Stimulated activated CD4-positive, alpha-beta T cell treated with anti-CD3 and anti-CD28 coated beads, TNF-alpha, amount 100 ng/mL, for 1 hour (primary cell): ENCODE results near the gene RAP1GAP2.

ENCODE experiments used
- DNase-seq, 3 donors: peaks; one replicate each; pipeline ENCODE4 v3.0.0-alpha.2; 2020; ENCODE audit warnings: low read depth in 3 of 3, low spot score in 1 of 3

RAP1GAP2 gene

DNA sequence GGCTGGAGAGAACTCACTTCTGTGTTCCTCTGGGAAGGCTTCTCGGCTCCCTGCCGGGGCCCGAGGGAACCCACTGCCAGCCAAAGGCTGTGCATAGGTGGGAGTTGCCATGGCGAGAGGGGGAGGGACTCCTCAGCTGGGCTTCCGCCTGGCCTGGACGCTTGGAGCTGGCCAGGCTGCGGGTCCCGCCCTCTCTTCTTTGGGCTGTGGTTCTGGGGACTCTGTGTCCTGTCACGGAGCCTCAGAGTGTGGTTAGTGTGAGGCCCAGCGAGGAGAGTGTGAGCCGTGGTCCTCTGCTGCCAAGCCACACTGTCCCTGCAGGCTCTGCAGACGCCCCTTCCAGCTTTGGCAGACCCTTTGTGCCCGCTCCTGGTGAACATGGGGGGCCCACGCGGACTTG is 144.1 kb downstream of the RAP1GAP2 start:
- no peak for DNase-seq

DNA sequence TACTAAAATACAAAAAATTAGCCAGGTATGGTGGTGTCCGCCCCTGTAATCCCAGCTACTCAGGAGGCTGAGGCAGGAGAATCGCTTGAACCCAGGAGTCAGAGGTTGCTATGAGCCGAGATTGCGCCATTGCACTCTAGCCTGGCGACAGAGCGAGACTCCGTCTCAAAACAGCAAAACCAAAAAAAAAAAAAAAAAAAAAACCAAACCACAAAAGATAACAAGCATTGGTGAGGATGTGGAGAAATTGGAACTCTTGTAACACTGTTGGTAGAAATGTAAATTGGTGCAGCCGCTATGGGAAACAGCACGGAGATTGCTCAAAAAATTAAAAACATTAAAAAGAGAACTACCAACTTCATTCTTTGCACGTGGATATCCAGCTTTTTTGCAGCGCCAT is 147.7 kb downstream of the RAP1GAP2 start:
- DNase-seq: no peak

DNA sequence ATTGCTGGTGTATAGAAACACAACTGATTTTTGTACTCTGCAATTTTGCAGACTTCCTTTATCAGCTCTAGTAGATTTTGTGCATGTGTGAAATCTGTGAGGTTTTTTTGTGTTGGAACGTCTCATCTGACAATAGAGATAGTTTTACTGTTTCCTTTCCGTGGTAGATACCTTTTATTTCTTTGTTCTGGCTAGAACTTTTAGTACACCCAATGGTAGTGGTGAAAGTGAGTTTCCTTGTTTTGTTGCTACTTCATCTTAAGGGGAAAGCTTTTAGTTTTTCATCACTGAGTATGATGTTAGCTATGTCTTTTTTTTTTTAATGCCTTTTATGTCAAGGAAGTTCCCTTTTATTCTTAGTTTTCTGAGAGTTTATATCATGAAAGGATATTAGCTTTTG is 149.1 kb downstream of the RAP1GAP2 start:
- DNase-seq: no peak

DNA sequence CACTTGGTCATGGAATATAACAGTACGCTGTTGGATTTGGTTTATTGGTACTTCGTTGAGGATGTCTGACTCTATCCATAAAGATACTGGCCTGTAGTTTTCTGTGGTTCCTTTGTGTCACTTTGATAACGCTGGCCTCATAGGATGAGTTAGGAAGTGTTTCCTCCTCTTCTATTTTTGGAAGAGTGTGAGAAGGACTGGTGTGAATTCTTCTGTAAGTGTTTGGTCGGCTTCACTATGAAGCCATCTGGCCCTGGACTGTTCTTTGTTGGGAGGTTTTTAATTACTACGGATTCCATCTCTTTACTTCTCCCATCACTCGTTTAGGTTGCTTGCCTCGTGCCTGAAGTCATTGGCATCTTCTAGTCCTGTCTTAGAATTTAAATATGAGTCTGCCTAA is 149.9 kb downstream of the RAP1GAP2 start:
- no peak for DNase-seq

DNA sequence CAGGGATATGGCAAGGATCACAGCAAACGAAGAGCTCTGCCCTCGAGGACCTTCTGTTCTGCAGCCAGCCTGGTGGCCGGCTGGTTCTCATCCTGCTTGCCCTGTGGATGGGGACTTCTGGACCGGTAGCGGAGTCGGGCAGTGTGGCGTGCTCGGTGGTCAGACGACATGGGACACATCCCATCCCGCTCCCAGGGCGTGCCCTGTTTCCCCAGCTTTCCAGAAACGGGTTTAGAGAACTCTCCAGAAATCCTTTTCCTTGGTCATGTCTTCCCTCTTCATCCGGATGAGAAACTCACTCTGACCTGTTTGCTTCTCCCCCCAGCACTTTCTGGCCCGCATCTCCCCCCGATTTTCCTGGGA is 151.3 kb downstream of the RAP1GAP2 start:
- DNase-seq: no peak

DNA sequence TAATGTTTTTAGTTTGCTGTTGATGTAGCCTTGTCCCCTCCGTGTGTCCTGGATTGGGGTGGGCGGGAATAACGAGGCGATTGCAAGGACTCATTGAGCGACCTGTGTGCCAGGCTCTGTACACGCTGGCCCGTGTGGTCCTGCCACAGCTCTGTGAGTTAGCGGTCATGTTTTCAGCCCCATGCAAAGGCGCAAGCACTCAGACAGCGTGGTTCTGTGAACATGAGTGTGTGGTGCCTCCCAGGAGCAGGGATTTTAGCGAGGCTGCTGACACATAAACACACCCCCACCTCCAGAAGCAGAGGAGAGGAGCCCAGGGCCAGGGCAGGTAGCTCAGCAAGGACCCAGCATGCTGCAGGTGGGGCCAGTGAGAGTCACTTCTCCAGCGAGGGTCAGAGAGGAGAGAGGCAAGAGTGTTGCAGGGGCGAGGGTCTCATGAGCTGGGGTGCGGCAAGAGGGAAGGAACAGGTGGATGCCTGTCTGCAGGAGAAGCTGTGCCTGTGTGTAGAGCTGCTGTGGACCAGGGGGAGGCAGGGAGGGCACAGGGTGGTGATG is 151.8 kb downstream of the RAP1GAP2 start:
- no peak for DNase-seq

DNA sequence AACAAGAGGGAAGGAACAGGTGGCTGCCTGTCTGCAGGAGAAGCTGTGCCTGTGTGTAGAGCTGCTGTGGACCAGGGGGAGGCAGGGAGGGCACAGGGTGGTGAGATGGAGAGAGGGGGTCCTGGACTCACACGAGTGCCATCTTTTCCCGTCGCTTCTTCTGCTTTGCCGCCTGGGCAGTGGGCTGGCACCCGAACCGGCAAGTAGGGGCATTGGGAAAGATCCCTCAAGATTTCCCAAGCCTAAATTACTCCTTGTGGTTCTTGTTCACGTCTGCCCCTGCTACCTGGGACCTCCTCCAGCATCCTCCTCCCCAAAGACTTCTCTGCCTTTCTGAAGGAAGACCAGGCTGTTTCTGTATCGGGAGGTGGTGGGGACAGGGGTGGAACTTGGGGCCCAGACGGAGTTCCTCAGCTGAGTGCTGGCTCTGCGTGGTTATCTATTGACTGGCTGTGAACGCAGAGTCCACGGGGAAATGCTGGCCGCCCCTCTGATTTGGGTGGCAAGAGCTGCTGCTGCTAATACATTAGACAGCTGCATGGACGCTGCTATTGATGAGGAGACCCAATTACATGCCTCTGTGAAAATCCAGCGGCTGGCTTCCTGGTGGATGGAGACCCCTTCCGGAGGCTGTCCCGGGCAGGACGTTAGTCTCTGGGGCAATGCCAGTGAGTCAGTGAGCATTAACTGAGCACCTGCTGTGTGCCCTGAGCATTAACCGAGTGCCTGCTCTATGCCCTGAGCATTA is 152.7 kb downstream of the RAP1GAP2 start:
- no peak for DNase-seq

DNA sequence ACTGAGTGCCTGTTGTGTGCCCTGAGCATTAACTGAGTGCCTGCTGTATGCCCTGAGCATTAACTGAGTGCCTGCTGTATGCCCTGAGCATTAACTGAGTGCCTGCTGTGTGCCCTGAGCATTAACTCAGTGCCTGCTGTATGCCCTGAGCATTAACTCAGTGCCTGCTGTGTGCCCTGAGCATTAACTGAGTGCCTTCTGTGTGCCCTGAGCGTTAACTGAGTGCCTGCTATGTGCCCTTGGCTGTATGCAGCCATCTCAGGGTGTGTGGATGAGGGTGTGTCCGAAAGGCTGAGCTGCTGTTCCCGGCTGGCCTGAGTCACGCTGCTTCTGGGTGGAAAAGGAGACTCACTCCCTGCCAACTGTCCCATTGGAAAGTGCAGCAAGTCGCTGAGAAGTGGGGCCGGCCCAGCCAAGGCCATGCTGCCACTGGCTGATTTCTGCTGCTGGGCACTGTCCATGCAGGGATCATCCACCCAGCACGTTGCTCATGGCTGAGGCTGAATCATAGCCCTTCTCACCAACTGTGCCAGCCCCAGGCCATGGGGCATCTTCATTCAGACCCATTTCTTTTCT is 153.3 kb downstream of the RAP1GAP2 start:
- DNase-seq: no peak

DNA sequence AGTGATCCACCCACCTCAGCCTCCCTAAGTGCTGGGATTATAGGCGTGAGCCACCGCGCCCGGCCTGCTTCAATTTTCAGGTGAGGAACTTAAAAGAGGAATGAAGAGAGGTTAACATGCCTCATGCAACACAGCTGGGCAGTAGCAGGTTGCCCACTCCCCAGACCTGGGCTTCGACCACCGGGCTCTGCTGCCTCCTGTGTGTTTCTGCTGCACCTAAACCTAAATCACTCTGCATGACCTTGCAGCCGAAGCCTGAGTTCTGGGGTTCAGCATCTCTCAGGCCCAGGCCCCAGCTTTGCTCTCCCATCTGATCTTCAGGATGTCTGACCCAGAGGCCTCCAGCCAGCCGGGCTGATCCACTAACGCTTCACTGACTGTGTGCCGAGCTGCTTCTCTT is 154.6 kb downstream of the RAP1GAP2 start:
- DNase-seq: no peak

DNA sequence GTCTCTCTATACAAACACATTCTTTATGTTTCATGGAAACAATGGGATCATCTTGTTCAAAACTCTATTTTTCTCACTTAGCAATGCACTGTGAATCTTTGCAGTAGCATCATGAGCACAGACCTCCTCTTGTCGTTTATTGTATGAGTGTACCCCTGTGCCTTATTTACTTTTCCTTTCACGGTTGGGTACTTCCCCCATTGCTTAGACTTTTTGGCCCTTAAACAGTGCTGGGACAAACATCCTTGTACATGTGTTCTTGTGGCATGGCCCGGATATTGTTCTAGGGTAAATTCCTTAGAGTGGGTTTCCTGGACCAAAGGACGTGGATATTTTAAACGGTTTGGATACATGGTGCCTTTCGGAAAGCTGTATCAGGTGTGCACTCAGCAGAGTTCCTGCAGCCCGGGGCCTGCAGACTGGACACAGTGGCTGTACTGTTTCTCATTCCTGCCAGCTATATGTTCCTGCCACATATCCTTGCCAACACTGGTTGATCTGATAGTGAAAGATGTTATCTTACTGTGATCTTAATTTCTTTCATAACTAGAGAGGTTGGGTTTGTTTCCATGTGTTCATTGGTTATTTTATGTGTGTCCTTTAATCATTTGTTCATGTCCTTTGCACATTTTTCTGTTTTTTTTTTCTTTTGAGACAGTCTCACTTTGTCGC is 156.1 kb downstream of the RAP1GAP2 start:
- DNase-seq: no peak

DNA sequence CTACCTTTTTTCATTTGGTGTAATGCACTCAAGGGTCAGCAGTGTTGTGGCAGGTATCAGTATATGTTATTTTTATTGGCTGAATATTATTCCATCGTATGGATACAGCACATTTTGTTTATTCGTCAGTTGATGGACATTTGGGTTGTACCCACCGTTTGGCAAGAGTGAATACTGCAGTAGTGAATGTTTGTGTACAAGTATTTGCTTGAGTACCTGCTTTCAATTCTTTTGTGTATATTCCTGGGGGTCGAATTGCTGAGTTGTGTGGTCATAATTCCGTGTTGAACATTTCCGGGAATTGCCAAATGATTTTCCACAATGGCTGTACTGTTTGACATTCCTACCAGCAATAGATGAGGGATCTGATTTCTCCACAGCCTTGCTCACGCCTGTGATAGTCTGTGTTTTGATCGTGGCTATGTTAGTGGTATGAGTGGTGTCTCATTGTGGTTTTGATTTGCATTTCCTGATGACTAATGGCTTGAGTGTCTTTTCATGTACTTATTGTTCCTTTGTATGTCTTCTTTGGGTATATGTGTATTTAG is 158.7 kb downstream of the RAP1GAP2 start:
- DNase-seq: no peak

DNA sequence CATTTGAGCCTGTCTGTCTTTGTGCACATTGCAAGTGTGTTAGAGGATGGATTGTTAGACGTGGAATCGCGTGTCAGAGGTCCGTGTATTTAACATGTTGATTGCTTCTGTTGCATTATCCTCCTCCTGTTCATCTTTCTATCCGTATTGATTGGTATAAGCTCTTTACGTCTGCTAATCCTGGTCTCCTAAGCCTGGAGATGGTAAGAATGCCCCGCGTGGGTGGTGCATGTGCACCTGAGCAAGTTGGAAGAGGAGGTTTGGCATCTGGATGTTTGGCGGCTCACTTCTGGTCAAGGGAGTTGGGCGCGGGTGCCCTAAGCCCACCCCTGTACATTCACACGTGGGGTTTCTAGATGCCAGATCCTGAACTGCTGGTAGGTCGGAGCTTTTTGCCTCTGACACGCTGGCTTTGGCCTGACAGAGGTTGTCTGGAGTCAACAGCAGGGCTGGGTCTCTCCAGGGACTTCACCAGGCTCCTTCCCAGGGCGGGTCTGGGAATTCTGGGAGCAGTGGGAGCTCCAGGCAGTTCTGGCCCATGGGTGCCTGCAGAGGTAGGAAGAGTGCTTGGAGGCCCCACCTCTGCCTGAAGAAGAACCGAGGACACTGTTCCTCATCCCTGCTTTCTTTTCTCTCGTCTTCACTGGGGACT is 159.8 kb downstream of the RAP1GAP2 start:
- DNase-seq: no peak

DNA sequence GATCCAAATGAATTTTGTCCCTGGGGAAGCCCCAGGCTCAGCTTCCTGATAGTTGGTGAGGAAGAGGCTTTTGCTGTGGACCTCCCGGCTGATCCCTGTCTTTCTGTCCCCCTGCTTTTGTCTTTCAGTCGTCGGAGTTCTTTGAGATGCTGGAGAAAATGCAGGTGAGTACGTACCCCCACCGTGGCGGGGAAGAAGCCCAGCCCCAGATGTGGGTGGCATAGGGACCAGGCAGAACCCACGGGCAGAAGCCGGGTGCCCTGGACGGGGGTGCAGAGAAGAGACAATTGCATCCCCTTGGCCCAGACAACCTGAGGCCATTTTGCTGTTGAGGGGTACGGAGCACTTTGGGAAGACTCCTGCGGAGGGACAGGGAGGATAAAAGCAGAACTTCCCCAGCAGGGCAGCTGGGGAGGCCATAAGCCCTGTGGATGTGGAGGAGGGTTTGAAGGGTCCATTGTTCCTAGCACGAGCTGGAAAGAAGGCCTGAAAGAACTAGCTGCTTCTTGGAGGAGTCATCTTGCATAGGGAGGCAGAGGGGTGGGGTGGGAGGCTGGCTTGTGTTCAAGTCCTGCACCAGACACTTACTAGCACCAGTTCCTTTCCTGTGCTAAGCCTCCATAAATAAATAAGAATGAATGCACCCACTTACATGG is 161.5 kb downstream of the RAP1GAP2 start:
- DNase-seq: no peak

DNA sequence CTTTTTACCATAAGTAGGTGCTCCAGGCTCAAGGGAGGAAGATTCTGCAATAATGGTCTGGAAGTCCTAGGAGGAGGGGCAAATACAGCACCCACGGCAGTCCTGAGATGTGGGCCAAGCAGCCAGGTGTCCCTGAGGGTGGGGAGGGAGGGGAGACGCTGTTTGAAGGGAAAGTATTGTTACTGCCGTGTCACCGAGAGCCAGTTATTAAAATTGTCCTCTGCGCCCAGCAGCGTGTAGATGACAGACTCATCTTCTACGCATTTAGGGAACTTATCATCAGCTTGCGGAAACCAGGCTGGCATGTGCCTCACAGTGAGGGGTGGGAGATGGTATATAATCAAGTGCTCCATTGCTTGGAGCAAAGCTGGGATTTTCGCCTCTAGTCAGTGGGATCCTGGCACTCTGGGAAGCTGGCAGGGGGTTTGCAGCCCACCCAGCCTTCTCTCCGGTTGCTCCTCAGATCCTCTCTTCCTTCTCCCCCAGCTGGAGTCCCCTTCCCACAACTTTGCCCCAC is 162.5 kb downstream of the RAP1GAP2 start:
- DNase-seq: no peak

DNA sequence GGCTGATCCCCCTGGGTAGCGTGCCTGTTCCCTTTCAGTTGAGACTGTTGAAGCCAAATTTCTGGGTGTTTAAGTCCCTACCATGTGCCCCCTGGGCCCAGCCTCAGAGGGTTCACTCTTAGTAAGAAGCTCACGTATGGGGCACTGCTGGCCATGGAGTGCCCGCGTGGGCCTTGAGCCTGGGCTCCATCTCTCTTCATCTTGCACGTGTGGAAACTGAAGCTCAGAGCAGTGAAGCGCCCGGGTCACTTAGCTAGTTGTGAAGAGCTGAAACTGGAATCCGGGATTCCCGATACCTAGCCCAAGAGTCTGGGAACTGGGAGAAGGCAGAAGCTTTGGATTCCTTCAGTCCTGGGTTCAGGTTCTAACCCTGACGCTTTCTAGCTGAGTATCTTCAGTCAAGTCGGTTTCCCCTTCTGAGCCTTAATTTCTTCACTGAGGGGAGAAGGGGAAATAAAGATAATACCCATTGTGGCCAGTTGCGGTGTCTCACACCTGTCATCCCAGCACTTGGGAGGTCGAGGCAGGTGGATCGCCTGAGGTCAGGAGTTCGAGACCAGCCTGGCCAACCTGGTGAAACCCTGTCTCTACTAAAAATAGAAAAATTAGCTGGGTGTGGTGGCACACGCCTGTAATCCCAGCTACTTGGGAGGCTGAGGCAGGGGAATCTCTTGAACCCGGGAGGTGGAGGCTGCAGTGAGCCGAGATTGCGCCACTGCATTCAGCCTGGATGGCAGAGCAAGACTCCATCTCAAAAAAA is 163.3 kb downstream of the RAP1GAP2 start:
- no peak for DNase-seq

DNA sequence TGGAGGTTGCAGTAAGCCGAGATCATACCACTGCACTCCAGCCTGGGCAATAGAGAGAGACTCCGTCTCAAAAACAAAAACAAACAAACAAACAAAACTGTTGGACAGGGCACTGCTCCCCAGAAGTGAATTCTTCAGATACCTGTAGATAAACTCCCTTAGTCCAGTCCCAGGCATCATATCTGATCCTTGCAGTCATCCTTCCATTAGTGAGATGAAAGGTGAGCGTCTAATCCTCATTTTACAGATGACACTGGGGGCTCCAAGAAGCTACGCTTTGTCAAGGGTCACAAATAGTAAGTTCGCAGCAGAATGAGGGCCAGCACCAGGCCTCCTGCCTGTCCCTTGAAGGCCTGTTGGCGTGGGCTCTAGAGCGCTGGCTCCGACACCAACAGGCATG is 165.2 kb downstream of the RAP1GAP2 start:
- DNase-seq: no peak

DNA sequence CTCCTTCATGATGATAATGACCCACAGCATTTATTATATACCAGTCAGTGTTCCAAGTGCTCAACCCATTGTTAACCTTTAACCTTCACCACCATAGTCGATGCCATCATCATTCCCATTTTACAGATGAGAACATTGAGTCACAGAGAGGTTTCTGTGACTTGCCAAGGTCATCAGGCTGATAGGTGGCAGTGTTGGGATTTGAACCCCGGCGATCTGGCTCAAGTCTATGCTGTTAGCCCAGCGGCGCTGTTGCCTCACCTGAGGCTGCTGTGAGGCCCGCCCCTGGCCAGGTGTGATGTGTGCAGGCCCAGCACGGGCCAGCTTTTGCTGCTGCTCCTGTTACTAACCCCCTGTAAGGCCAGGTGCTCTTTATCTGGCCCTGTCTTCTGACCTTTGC is 166.0 kb downstream of the RAP1GAP2 start:
- DNase-seq: no peak

DNA sequence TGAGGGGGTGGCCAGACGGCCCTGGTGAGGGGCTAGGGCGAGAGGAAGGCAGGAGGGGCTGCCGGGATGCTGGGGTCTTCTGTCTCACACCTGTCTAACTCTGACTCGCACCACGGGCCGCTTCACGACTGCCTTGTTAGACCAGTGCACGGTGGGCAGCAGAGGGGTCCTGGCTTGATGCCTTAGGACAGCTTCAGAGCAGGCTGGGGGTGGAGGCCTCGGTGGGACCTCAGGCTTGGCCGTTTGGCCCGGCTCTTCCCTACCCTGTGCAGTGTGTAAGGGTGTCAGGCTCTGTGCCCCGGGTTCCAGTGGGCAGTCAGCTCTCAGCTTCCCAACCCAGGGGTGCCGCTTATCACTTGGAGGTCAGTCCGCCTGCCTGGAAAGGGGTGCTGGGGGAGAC is 166.5 kb downstream of the RAP1GAP2 start:
- DNase-seq: no peak

DNA sequence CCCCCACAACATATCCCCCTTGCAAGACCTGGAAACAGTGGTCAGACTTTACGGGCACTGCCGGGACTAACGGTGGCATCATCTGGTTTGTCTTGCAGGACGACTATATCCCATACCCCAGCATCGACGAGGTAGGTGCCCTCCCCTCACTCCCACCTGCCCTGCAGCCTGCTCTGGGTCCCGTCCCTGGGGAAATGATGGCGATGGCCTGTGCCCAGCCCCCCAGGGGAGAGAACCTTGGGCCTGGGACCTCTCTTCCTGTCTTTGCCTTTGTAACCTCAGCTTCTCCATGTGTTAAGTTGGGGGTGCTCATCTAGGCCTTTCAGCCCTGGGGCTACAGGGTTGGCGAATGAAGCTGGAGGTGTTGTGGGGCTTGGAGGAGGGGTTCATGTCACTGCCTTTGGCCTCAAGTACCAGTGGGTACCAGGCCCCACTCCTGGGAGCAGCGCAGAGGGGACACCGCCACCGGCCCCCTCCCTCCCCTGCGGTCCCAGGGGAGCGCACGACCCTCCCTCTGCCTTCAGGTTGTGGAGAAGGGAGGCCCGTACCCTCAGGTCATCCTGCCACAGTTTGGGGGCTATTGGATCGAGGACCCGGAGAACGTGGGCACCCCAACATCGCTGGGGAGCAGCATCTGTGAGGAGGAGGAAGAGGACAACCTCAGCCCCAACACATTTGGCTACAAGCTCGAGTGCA is 167.2 kb downstream of the RAP1GAP2 start:
- DNase-seq: no peak

DNA sequence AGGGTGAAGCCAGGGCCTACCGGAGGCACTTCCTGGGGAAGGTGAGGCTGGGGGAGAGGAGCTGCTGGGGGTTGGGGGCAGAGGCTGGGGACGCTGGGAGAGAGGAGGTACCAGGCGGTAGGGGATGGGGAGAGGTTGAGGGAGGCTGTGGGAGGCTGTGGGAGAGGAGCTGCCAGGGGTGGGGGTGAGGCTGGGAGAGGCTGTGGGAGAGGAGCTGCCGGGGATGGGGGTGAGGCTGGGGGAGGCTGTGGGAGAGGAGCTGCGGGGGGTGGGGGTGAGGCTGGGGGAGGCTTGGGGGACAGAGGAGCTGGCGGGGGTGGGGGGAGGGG is 167.8 kb downstream of the RAP1GAP2 start:
- no peak for DNase-seq
